IMR-90 (cell line): ENCODE measurements around the gene DHX9. TPM values are rescaled to one million over a fixed set of nuclear protein-coding genes. Genes with fewer than 3 reads are reported as not detected.

Source experiments
- ATAC-seq: fragments of 200-7000 bp; cut with Tn5 transposase; 2 replicates; pipeline ENCODE4 v1.9.1; 2020; ENCODE audit warnings: low read depth, mild to moderate bottlenecking, moderate library complexity
- BruUV-seq: library from RNA; stranded (reverse); fragments of 400-500 nt; replicated peaks from 2 replicates; lab custom pipeline; 2021; lab: Mats Ljungman, UMichigan
- CTCF ChIA-PET: fragments of 300-600 bp; formaldehyde crosslinking; extraction: SDS; loops from one replicate; lab custom pipeline; 2021; ENCODE audit warnings: antibody characterized with exemption; lab: Yijun Ruan, JAX
- POLR2A ChIA-PET: fragments of 300-600 bp; sonication (Branson Sonifier 250); formaldehyde crosslinking; loops from one replicate; lab custom pipeline; 2022; ENCODE audit warnings: antibody characterized with exemption; ENCODE audit not compliant: unreplicated experiment; lab: Charles Lee
- DNase-seq: peaks from one replicate; pipeline ENCODE4 v3.0.0; 2013
- H2AFZ ChIP-seq: replicated peaks from 2 replicates; pipeline ENCODE3; 2013; ENCODE audit warnings: low read length, mild to moderate bottlenecking; ENCODE audit not compliant: poor library complexity
- H2AK5ac ChIP-seq: 2 replicates; pipeline ENCODE4 v1.6.1; 2013; ENCODE audit warnings: low read depth, low read length, inconsistent platforms
- H2AK9ac ChIP-seq: replicated peaks from 2 replicates; pipeline ENCODE3; 2013; ENCODE audit warnings: mild to moderate bottlenecking, low read depth, low read length, moderate library complexity; ENCODE audit not compliant: poor library complexity
- H2BK120ac ChIP-seq: 2 replicates; pipeline ENCODE4 v1.6.1; 2013; ENCODE audit warnings: low read depth, low read length, inconsistent platforms
- H2BK15ac ChIP-seq: 3 replicates; pipeline ENCODE4 v1.6.1; 2013; ENCODE audit warnings: low read depth, low read length, inconsistent platforms
- H2BK20ac ChIP-seq: 2 replicates; pipeline ENCODE4 v1.6.1; 2013; ENCODE audit warnings: low read depth, mild to moderate bottlenecking, inconsistent platforms, low read length, moderate library complexity
- H2BK5ac ChIP-seq: 2 replicates; pipeline ENCODE4 v1.6.1; 2013; ENCODE audit warnings: mild to moderate bottlenecking, low read depth, low read length, inconsistent platforms; ENCODE audit not compliant: poor library complexity, severe bottlenecking
- H3K14ac ChIP-seq: replicated peaks from 2 replicates; pipeline ENCODE4 v1.6.1; 2013; ENCODE audit warnings: low read depth, low read length, inconsistent platforms
- H3K18ac ChIP-seq: 2 replicates; pipeline ENCODE4 v1.6.1; 2013; ENCODE audit warnings: low read depth, low read length, control low read depth
- H3K23ac ChIP-seq: 2 replicates; pipeline ENCODE4 v1.6.1; 2013; ENCODE audit warnings: low read depth, low read length, inconsistent platforms
- H3K27ac ChIP-seq: 2 replicates; pipeline ENCODE4 v1.5.1; 2013; ENCODE audit warnings: mild to moderate bottlenecking, control low read depth, low read length; ENCODE audit not compliant: insufficient read depth
- H3K27me3 ChIP-seq: 2 replicates; pipeline ENCODE4 v1.6.1; 2013; ENCODE audit warnings: low read length; ENCODE audit not compliant: control insufficient read depth, insufficient read depth
- H3K36me3 ChIP-seq: 2 replicates; pipeline ENCODE4 v1.6.1; 2013; ENCODE audit warnings: low read length, mixed read lengths; ENCODE audit not compliant: control insufficient read depth, insufficient read depth
- H3K4ac ChIP-seq: 2 replicates; pipeline ENCODE4 v1.6.1; 2013; ENCODE audit warnings: low read depth, low read length, inconsistent platforms
- H3K4me1 ChIP-seq: 2 replicates; pipeline ENCODE4 v1.6.1; 2013; ENCODE audit warnings: low read length, mixed read lengths; ENCODE audit not compliant: control insufficient read depth, insufficient read depth
- H3K4me2 ChIP-seq: 2 replicates; pipeline ENCODE4 v1.6.1; 2013; ENCODE audit warnings: low read depth, mild to moderate bottlenecking, control low read depth, low read length, moderate library complexity
- H3K4me3 ChIP-seq: 2 replicates; pipeline ENCODE4 v1.5.1; 2013; ENCODE audit warnings: low read depth, mild to moderate bottlenecking, control low read depth, low read length, moderate library complexity; ENCODE audit not compliant: insufficient read depth
- H3K56ac ChIP-seq: 2 replicates; pipeline ENCODE4 v1.6.1; 2013; ENCODE audit warnings: low read length, inconsistent platforms; ENCODE audit not compliant: insufficient read depth; ENCODE audit errors: extremely low read depth
- H3K79me1 ChIP-seq, 2 experiments: 2 replicates each; pipeline ENCODE4 v1.6.1; 2013; ENCODE audit warnings: low read length in 2 of 2, inconsistent platforms in 1 of 2, low read depth in 1 of 2
- H3K9ac ChIP-seq: 2 replicates; pipeline ENCODE4 v1.6.1; 2013; ENCODE audit warnings: low read depth, low read length, control low read depth
- H3K9me1 ChIP-seq: 2 replicates; pipeline ENCODE4 v1.6.1; 2013; ENCODE audit warnings: low read length, inconsistent platforms; ENCODE audit not compliant: insufficient read depth
- H3K9me3 ChIP-seq: 2 replicates; pipeline ENCODE4 v1.6.1; 2013; ENCODE audit warnings: low read length; ENCODE audit not compliant: control insufficient read depth, insufficient read depth
- H4K20me1 ChIP-seq: 2 replicates; pipeline ENCODE4 v1.6.1; 2013; ENCODE audit warnings: low read length, inconsistent platforms; ENCODE audit not compliant: insufficient read depth
- H4K5ac ChIP-seq: 2 replicates; pipeline ENCODE4 v1.6.1; 2013; ENCODE audit warnings: mild to moderate bottlenecking, low read depth, low read length, control low read depth
- H4K8ac ChIP-seq, 2 experiments: 2 replicates each; pipeline ENCODE4 v1.6.1; 2013; ENCODE audit warnings: low read depth in 2 of 2, low read length in 2 of 2, control low read depth in 1 of 2, inconsistent platforms in 1 of 2
- H4K91ac ChIP-seq: 2 replicates; pipeline ENCODE4 v1.6.1; 2013; ENCODE audit warnings: low read depth, low read length, inconsistent platforms; ENCODE audit not compliant: insufficient read depth
- BHLHE40 ChIP-seq: fragments of 150-350 bp; IDR thresholded peaks from 2 replicates; pipeline ENCODE4 v1.6.1; 2016; ENCODE audit warnings: mild to moderate bottlenecking, low read depth, low read length
- CHD1 ChIP-seq: IDR thresholded peaks from 2 replicates; pipeline ENCODE4 v1.6.1; 2012; ENCODE audit warnings: low read depth, low read length, improper control_type of control experiment
- ELK1 ChIP-seq: fragments of 150-350 bp; IDR thresholded peaks from 2 replicates; pipeline ENCODE4 v1.6.1; 2016; ENCODE audit warnings: low read depth, mild to moderate bottlenecking, low read length, moderate library complexity, borderline replicate concordance
- FOS ChIP-seq: fragments of 150-350 bp; IDR thresholded peaks from 2 replicates; pipeline ENCODE4 v1.6.1; 2016; ENCODE audit warnings: low read depth, low read length
- MAZ ChIP-seq: IDR thresholded peaks from 2 replicates; pipeline ENCODE4 v1.6.1; 2012; ENCODE audit warnings: low read depth, mild to moderate bottlenecking, low read length, improper control_type of control experiment, moderate library complexity, borderline replicate concordance
- MXI1 ChIP-seq: IDR thresholded peaks from 2 replicates; pipeline ENCODE4 v1.6.1; 2012; ENCODE audit warnings: low read depth, mild to moderate bottlenecking, low read length, moderate library complexity, borderline replicate concordance
- NFE2L2 ChIP-seq: fragments of 150-350 bp; IDR thresholded peaks from 2 replicates; pipeline ENCODE4 v1.6.1; 2016; ENCODE audit warnings: low read depth, mild to moderate bottlenecking, low read length
- RCOR1 ChIP-seq: IDR thresholded peaks from 2 replicates; pipeline ENCODE4 v1.6.1; 2012; ENCODE audit warnings: mild to moderate bottlenecking, low read length, improper control_type of control experiment; ENCODE audit not compliant: insufficient replicate concordance
- USF2 ChIP-seq: fragments of 150-350 bp; IDR thresholded peaks from 2 replicates; pipeline ENCODE4 v1.6.1; 2017; ENCODE audit warnings: mild to moderate bottlenecking, antibody characterized with exemption, low read length, low read depth
- WGBS, 2 experiments: methylation state at CpG; one replicate each; pipeline versions ENCODE4 v1.1.5 to v1.1.7; 2013; ENCODE audit warnings: missing lambda C conversion rate in 2 of 2; ENCODE audit not compliant: insufficient read length in 1 of 2; ENCODE audit errors: extremely low coverage in 2 of 2; 5-methylcytosine and 5-hydroxymethylcytosine counted together
- dilution Hi-C: fragments of 300-500 bp; cut with HindIII; formaldehyde crosslinking; loops from one replicate; pipeline ENCODE4 v1.14.3; 2018; ENCODE audit warnings: low sequenced_read_pairs; ENCODE audit not compliant: unreplicated experiment
- in situ Hi-C: fragments of 300-500 bp; cut with MboI; formaldehyde crosslinking; loops from 3 replicates; pipeline ENCODE4 v1.14.3; 2019; ENCODE audit warnings: low sequenced_read_pairs, inconsistent platforms, mixed read lengths
- intact Hi-C: fragments of 100-400 bp; cut with micrococcal nuclease; formaldehyde crosslinking; loops from 2 replicates; pipeline ENCODE4 v1.10.0; 2022
- polyA plus RNA-seq, 3 experiments: library from polyadenylated mRNA; depleted of rRNA; stranded (reverse); fragments of >200 nt; gene quantifications; 2 replicates each; pipeline ENCODE4 v1.2.3, GENCODE V29; 2012; ENCODE audit warnings: low replicate concordance in 1 of 3
- total RNA-seq: library from RNA; depleted of rRNA; stranded (reverse); fragments of >200 nt; gene quantifications from 2 replicates; pipeline ENCODE4 v1.2.3, GENCODE V29; 2012

The DHX9 gene
- total and polyA plus RNA-seq, 2 of the 4 experiments (the other 2 are of a cell fraction) = 119 to 211 TPM

GRCh38 chr1:182889997-182890396, 50.9 kb downstream of the DHX9 start (continued):
- no peak for TF ChIP-seq MXI1
- TF ChIP-seq ELK1 = no peak
- no peak for TF ChIP-seq BHLHE40
- no peak for TF ChIP-seq CHD1

GRCh38 chr1:182890927-182891610, 51.9 kb downstream of the DHX9 start:
- BruUV-seq = no TSS peak
- POLR2A ChIA-PET = no interaction called here
- H2BK15ac ChIP-seq = no peak overlapping the region
- H4K20me1 ChIP-seq = peaks cover 6% of the 10 kb centered on the region; the same call in 1 of the 2 replicates
- H2BK5ac ChIP-seq = no peak overlapping the region
- no peak overlapping the region for H2AFZ ChIP-seq
- H3K9me1 ChIP-seq = peaks cover 3% of the 10 kb centered on the region; the same call in 1 of the 2 replicates
- H3K27ac ChIP-seq = no peak overlapping the region
- H4K91ac ChIP-seq = no peak overlapping the region
- CTCF ChIA-PET = no interaction called here
- H2AK9ac ChIP-seq = no peak overlapping the region
- peaks cover 2% of the 10 kb centered on the region; the same call in 1 of the 2 replicates for H3K4me1 ChIP-seq
- ATAC-seq = no peak
- no peak for DNase-seq
- H4K5ac ChIP-seq = no peak overlapping the region
- H3K9ac ChIP-seq = no peak overlapping the region
- H3K14ac ChIP-seq = no peak overlapping the region
- H4K8ac ChIP-seq = no peak overlapping the region
- H2AK5ac ChIP-seq = no peak overlapping the region
- H3K9me3 ChIP-seq = no peaks in the 10 kb centered on the region
- peaks cover 21% of the 10 kb centered on the region for H3K36me3 ChIP-seq
- H2BK20ac ChIP-seq = no peak overlapping the region
- H3K18ac ChIP-seq = no peak overlapping the region
- H3K4me3 ChIP-seq = no peak overlapping the region
- in situ Hi-C loops (loop anchor here (25.0 kb wide), 1 partner anchor 1821 kb away; no protein-coding TSS in a partner anchor), intact Hi-C loops (no loop called here), dilution Hi-C loops (no loop called here)
- no peak overlapping the region for H3K23ac ChIP-seq
- H3K27me3 ChIP-seq = no peaks in the 10 kb centered on the region
- H3K4me2 ChIP-seq = no peak overlapping the region
- no peak overlapping the region for H3K4ac ChIP-seq
- no peak overlapping the region for H2BK120ac ChIP-seq
- H3K79me1 ChIP-seq = no peaks in the 10 kb centered on the region
- no peak overlapping the region for H3K56ac ChIP-seq
- TF ChIP-seq RCOR1 = no peak
- no peak for TF ChIP-seq NFE2L2
- TF ChIP-seq FOS = no peak
- TF ChIP-seq BHLHE40 = no peak
- TF ChIP-seq USF2 = no peak
- TF ChIP-seq MAZ = no peak
- TF ChIP-seq ELK1 = no peak
- WGBS, 2 experiments = no CpG with 5 or more reads among the region's 9 CpGs
